HG03460 (cell line): ENCODE data around the gene CCDC69.

Experiments used
- ATAC-seq: cut with Tn5 transposase; IDR thresholded peaks from one replicate; pipeline ENCODE4 v1.9.1; 2021; ENCODE audit not compliant: unreplicated experiment

CCDC69 gene

GRCh38 chr5:151147033-151147432 is 76.9 kb downstream of the CCDC69 start:
- no peak for ATAC-seq

- no peak for ATAC-seq
Measured at GRCh38 chr5:151146061-151146460, 77.8 kb downstream of the CCDC69 start.

GRCh38 chr5:151144922-151145321 is 79.0 kb downstream of the CCDC69 start:
- no peak for ATAC-seq

GRCh38 chr5:151144275-151144674 is 79.6 kb downstream of the CCDC69 start:
- no peak for ATAC-seq

- no peak for ATAC-seq
Measured at GRCh38 chr5:151143645-151144044, 80.2 kb downstream of the CCDC69 start.

- no peak for ATAC-seq
Measured at GRCh38 chr5:151142933-151143332, 81.0 kb downstream of the CCDC69 start.

- ATAC-seq = peak; percentile 91
Measured at GRCh38 chr5:151141535-151141934, 82.4 kb downstream of the CCDC69 start.

GRCh38 chr5:151140686-151141459 is 83.0 kb downstream of the CCDC69 start:
- ATAC-seq = no peak

GRCh38 chr5:151139646-151140045 is 84.2 kb downstream of the CCDC69 start:
- no peak for ATAC-seq

GRCh38 chr5:151139015-151139414 is 84.9 kb downstream of the CCDC69 start:
- ATAC-seq = no peak

GRCh38 chr5:151138114-151138513 is 85.8 kb downstream of the CCDC69 start:
- ATAC-seq = no peak

- ATAC-seq = no peak
Measured at GRCh38 chr5:151137067-151137825, 86.6 kb downstream of the CCDC69 start.

GRCh38 chr5:151134228-151134627 is 89.7 kb downstream of the CCDC69 start:
- peak; percentile 73 for ATAC-seq

GRCh38 chr5:151132963-151133362 is 90.9 kb downstream of the CCDC69 start:
- ATAC-seq = no peak
